Mesothelial cell of epicardium (in vitro differentiated cells): ENCODE data around the gene NEBL. TPM values are rescaled to one million over a fixed set of nuclear protein-coding genes. Genes with fewer than 3 reads are reported as not detected.

Source experiments
- DNase-seq, 2 experiments: peaks; one replicate each; pipeline ENCODE4 v3.0.0; 2021; ENCODE audit warnings: low spot score in 2 of 2; ENCODE audit not compliant: unreplicated experiment in 2 of 2
- H3K27ac Mint-ChIP-seq: 2 replicates; pipeline ENCODE4 v1.8.0; 2021; ENCODE audit warnings: mixed read lengths
- H3K27me3 Mint-ChIP-seq: 2 replicates; pipeline ENCODE4 v1.8.0; 2021; ENCODE audit warnings: low read depth, mixed read lengths
- H3K36me3 Mint-ChIP-seq: 2 replicates; pipeline ENCODE4 v1.8.0; 2021; ENCODE audit warnings: mixed read lengths
- H3K4me1 Mint-ChIP-seq: 2 replicates; pipeline ENCODE4 v1.8.0; 2021; ENCODE audit warnings: mixed read lengths
- H3K4me3 Mint-ChIP-seq: 2 replicates; pipeline ENCODE4 v1.8.0; 2021; ENCODE audit warnings: mild to moderate bottlenecking, moderate library complexity, mixed read lengths
- H3K9me3 Mint-ChIP-seq: 2 replicates; pipeline ENCODE4 v1.8.0; 2021; ENCODE audit warnings: mixed read lengths
- total RNA-seq: library from RNA; stranded (reverse); gene quantifications from 3 replicates; pipeline ENCODE4 v1.2.1, GENCODE V29; 2021
- TF ChIP-seq, protein P1 (sequence below): fragments of 200-600 bp; sonication (generic); IDR thresholded peaks from one replicate; pipeline ENCODE4 v1.5.0; 2021; ENCODE audit warnings: antibody characterized with exemption; ENCODE audit not compliant: unreplicated experiment

Gene NEBL
- total RNA-seq, 1 donor from 2014 or later: 13.0 TPM

DNA sequence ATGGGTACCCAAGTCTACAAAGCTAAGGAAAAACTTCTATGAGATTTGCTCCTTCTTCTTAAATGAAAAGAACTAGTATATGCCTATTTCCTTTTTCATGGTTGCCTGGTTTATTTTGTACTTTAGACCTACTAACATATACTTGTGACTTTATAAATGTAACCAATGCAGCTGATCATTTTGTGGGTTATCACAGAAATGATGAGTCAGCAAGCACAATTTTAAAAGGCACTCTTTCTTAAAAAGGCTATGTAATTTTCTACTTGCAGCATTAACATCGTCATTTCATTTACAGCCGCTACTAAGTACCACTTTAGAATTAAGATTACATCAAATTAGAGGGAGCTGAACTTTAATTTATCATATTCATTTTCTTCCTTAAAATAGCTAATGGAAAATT, 13.6 kb downstream of the NEBL start:
- Mint-ChIP-seq H3K27me3 (no peaks in the 10 kb centered on the region), H3K4me3 (no peak overlapping the region), H3K4me1 (peaks cover 4% of the 10 kb centered on the region), H3K27ac (no peak overlapping the region), H3K36me3 (no peaks in the 10 kb centered on the region), H3K9me3 (no peaks in the 10 kb centered on the region)
- TF ChIP-seq, protein P1, sequence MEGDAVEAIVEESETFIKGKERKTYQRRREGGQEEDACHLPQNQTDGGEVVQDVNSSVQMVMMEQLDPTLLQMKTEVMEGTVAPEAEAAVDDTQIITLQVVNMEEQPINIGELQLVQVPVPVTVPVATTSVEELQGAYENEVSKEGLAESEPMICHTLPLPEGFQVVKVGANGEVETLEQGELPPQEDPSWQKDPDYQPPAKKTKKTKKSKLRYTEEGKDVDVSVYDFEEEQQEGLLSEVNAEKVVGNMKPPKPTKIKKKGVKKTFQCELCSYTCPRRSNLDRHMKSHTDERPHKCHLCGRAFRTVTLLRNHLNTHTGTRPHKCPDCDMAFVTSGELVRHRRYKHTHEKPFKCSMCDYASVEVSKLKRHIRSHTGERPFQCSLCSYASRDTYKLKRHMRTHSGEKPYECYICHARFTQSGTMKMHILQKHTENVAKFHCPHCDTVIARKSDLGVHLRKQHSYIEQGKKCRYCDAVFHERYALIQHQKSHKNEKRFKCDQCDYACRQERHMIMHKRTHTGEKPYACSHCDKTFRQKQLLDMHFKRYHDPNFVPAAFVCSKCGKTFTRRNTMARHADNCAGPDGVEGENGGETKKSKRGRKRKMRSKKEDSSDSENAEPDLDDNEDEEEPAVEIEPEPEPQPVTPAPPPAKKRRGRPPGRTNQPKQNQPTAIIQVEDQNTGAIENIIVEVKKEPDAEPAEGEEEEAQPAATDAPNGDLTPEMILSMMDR: no peak
- no peak for DNase-seq

DNA sequence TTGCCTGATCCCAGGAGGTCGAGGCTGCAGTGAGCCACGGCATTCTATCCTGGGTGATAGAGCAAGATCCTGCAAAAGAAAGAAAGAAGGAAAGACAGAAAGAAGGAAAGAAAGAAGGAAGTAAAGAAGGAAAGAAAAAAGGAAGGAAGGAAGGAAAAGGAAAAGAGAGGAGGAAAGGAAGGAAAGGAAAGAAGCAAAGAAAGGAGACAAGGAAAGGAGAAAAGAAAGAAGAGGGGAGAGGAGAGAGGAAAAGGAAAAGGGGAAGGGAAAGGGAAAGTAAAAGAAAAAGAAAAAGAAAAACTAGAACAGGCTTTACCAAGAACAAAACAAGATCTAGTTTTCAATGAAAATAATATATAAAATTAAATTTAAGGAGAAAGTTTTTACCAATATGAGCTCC, 15.0 kb downstream of the NEBL start:
- Mint-ChIP-seq H3K9me3 (peaks cover 5% of the 10 kb centered on the region), H3K27me3 (no peaks in the 10 kb centered on the region), H3K36me3 (peaks cover 2% of the 10 kb centered on the region), H3K27ac (no peak overlapping the region), H3K4me1 (peaks cover 1% of the 10 kb centered on the region), H3K4me3 (no peak overlapping the region)
- TF ChIP-seq, protein P1: no peak
- DNase-seq: no peak

DNA sequence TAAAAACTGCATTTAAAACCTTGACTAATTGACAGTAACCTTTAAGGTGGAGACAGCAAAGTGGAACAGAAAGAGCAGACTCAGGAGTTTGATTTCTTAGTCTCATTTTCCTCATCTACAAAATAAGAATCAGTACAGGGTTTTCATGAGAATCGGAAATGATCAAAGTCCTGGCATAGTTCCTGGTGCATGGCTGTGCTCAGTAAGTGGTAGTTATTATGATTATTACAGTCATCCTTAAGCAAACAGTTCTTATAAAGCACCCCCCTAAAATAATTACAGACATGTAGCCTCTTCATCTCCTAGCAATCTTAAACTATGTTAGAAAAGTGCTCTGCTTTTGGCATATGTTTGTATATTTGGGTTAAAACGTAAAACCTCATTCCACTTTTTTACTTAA, 18.0 kb downstream of the NEBL start:
- DNase-seq: no peak
- Mint-ChIP-seq H3K36me3 (peaks cover 2% of the 10 kb centered on the region), H3K4me3 (no peak overlapping the region), H3K4me1 (peaks cover 1% of the 10 kb centered on the region), H3K9me3 (peaks cover 12% of the 10 kb centered on the region), H3K27me3 (no peaks in the 10 kb centered on the region), H3K27ac (no peak overlapping the region)
- TF ChIP-seq, protein P1: no peak

DNA sequence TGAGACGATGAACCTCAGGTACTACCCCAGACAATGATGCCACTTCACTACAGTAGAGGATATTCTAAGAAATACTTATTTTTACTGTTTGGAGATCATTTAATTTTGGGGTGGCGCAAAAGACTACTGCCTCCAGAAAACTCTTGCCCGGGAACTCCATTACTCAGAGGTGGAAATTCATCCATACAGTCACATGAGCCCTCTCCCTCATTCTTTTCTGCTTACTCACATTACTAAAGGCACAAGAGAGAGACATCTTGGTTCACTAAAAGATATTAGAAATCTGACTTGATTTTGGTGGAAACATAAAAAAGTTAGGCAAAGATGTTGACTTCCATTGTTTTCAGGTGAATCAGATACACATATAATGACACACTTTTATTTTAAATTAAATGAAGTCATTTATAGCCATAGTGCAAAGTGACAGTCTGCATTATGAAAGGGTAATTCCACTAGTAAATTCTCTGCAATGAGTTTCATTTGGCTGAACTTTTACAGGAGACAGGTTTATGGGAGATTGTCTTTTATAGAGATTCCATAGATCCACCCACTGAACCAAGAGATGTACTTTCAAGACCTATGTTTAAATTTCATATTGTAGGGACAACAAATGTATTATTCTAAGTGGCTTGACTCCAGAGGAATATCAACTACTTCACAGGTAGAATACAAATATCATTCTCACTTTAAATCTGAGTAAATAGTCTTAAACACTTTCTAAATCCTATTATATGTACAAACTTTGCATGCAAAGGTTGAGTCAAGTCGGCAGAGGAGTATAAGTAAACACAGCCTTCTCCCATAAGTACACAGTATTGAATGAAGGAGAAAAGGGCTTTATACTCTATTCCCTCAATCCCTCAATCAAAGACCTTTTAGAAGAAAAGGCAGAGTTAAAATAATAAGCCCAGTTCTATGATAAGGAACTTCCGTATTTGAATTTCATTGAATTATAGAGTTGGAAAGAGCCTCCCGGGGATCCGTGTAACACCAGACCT, 18.8 kb downstream of the NEBL start:
- H3K4me1 Mint-ChIP-seq: peaks cover 1% of the 10 kb centered on the region
- H3K27ac Mint-ChIP-seq: peak overlapping the region; percentile 22
- H3K9me3 Mint-ChIP-seq: peaks cover 12% of the 10 kb centered on the region
- DNase-seq: no peak
- H3K36me3 Mint-ChIP-seq: peaks cover 2% of the 10 kb centered on the region
- H3K27me3 Mint-ChIP-seq: no peaks in the 10 kb centered on the region
- no peak overlapping the region for H3K4me3 Mint-ChIP-seq
- TF ChIP-seq, protein P1: no peak

DNA sequence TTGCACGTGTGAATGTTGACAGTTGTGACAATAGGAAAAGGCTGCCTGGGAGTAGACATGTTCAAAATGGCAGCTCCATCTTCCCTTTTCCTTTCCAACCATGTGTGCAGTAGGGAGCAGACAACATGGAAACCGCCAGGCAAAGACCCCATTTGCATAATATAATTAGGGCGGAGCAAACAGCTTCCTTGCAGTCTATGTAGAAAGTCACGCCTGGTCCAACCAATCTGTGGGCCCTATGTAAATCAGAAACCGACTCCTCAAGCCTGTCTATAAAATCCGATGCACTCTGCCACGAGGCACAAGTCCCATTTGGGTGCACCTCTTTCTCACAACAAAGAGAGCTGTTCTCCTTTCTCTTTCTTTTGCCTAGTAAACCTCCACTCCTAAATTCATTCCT, 19.6 kb downstream of the NEBL start:
- TF ChIP-seq, protein P1: no peak
- Mint-ChIP-seq H3K9me3 (peaks cover 12% of the 10 kb centered on the region), H3K4me1 (peaks cover 1% of the 10 kb centered on the region), H3K36me3 (peaks cover 2% of the 10 kb centered on the region), H3K27ac (peak overlapping the region; percentile 22), H3K4me3 (no peak overlapping the region), H3K27me3 (no peaks in the 10 kb centered on the region)
- DNase-seq: no peak
